ENCODE results near the gene CYP2A13.
"Not testable (repeated sequence)": the region's sequence is repeated elsewhere in the genome, so short reads cannot be mapped to it uniquely, and the experiment has no call there.

Gene CYP2A13, protein sequence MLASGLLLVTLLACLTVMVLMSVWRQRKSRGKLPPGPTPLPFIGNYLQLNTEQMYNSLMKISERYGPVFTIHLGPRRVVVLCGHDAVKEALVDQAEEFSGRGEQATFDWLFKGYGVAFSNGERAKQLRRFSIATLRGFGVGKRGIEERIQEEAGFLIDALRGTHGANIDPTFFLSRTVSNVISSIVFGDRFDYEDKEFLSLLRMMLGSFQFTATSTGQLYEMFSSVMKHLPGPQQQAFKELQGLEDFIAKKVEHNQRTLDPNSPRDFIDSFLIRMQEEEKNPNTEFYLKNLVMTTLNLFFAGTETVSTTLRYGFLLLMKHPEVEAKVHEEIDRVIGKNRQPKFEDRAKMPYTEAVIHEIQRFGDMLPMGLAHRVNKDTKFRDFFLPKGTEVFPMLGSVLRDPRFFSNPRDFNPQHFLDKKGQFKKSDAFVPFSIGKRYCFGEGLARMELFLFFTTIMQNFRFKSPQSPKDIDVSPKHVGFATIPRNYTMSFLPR

DNA sequence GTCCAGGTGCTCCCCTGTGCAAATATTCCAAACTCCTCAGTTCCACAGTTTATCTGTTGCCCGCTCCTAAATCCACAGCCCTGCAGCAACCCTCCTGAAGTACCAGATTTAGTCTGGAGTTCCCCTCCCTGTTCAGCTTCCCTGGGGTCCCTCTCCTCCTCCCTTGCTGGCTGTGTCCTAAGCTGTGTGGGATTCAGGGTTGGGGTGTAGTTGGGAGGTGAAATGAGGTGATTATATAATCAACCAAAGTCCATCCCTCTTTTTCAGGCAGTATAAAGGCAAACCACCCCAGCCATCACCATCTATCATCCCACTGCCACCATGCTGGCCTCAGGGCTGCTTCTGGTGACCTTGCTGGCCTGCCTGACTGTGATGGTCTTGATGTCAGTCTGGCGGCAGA is at the start of gene CYP2A13:
Gene CYP2A13, plus strand, starts transcription at position 301 of the 400 bp plus-strand sequence. Its CDS starts 21 bp downstream, at position 322.
- DNase-seq = no peak

DNA sequence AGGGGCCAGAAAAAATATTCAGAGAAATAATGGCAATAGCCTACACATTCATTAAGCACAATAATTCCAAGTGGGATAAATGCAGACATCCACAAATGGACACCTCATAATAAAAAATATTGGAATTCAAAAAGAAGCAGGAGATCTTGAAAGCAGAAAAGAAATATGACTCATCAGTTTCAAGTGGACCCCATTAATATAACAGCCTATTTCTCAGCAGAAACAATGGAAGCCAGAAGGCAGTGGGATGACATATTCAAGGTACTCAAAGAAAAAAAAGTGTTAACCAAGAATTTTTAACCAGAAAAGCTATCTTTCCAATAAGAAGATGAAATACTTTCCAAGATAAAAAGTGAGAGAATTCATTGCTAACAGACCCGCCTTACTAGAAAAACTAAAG is 48.4 kb upstream of the CYP2A13 start:
- DNase-seq = no peak

DNA sequence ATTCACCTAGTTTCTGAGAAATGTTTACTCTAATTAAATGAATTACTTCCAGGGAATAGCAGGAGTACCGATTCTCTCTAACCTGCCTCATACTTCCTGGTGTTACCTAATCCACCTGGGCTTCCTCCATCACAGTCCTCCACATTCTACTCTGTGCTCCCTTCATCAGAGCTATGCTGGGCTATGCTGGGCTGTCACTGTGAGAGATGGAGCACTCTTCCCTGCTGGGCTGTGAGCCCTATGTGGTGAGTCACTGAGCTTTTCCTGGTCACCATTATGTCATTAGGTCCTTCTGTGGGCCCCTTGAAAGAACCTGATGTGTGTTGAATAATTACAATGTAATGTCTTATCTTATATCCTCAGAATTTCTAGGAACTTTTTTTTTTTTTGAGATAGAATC is 43.2 kb upstream of the CYP2A13 start:
- not testable (repeated sequence) for DNase-seq

DNA sequence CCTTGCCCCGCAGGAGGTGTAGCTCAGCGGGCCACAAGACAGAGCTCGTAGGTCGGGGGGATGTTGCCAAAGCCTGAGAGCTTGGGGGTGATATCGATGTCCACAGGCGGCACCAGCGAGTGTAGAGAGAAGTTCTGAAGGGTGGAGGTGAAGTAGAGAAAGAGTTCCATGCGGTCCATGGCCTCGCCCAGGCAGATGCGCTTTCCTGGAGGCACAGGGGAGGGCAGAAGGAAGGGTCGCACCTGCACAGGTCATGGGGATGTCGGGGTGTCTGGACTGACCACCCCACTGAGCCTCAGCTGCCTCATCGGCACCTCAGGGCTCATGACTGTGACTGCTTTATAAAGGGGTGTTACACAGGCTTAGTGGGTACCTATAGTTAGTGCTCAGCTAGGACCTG is 37.8 kb upstream of the CYP2A13 start:
- DNase-seq = no peak

DNA sequence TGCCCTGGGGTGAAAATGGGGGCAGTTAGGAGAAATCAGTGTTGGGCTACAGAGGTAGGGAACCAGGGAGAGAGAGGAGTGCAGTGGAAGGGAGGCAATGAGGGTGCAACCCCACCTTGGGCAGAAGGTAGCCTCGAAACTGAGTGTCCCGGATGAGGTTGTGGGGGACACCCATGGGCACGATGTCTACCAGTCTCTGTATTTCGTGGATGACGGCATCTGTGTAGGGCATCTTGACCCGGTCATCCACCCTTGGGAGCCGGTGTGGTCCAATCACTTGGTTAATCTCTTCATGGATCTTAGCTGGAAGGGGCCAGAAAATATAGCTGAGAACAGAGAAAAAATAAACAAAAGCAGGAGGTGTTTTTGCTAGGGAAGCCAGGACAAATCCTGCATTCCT is 36.1 kb upstream of the CYP2A13 start:
- not testable (repeated sequence) for DNase-seq

DNA sequence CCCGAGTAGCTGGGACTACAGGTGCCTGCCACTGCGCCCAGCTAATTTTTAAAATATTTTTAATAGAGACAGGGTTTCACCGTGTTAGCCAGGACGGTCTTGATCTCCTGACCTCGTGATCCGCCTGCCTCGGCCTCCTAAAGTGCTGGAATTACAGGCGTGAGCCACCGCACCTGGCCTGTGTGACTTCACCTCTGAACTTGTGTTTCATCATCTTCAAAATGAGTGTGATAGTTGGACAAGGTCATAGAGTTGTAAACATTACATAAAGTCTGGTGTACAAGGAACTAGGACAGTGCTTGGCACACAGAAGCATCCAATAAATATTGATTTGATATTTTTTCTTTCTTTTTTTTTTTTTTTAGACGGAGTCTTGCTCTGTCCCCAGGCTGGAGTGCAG is 34.9 kb upstream of the CYP2A13 start:
- DNase-seq = not testable (repeated sequence)

DNA sequence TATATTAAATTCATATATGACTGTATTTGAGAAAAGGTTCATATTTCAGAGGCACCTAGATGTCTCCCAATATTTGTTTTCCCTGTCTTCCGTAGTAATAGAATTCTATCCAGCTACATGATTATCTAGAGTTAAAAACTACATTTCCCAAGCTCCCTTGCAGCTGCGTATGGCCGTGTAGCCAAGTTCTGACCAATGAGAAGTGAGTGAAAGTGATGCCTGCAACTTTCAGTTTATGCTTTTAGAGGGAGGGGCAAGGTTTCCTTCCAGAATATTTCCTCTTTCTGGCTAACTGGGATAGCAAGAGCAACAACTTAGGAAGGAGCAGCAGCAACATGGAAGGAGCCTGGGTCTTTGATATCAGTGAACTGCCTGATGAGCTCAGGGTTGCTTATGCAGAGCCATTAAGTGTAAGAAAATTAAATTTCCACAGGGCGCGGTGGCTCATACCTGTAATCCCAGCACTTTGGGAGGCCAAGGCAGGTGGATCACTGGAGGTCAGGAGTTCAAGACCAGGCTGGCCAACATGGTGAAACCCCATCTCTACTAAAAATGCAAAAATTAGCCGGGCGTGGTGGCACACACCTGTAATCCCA is 23.2 kb upstream of the CYP2A13 start:
- DNase-seq = no peak

DNA sequence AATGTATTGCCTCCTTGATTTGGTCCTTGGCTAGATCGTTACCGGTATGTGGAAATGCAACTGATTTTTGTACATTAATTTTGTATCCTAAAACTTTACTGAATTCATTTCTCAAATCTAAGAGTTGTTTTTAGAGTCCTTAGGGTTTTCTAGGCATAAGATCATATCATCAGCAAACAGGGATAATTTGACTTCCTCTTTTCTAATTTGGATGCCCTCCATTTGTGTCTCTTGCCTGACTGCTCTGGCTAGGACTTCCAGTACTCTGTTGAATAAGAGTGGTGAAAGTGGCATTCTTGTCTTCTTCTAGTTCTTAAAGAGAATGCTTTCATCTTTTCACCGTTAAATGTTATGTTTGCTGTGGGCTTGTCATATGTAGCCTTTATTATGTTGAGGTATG is 12.0 kb upstream of the CYP2A13 start:
- no peak for DNase-seq

DNA sequence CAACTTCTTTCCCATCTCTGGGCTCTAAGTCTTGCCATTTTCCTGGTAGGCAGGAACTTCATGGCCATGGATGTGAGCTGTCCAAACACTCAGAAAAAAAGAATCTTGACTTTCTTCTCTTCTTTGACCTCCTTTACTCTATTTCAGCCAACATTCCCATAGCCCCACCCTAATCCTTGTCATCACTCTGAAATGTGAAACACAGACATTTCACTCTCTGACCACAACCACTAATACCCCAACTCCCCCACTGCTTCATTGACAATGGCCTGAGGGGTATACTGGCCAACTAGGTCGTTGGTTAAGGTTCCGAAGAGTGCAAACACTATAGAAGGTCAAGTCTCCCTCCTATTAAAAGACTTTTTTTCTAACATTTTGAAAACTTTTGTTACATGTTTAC is 4.7 kb upstream of the CYP2A13 start:
- no peak for DNase-seq

DNA sequence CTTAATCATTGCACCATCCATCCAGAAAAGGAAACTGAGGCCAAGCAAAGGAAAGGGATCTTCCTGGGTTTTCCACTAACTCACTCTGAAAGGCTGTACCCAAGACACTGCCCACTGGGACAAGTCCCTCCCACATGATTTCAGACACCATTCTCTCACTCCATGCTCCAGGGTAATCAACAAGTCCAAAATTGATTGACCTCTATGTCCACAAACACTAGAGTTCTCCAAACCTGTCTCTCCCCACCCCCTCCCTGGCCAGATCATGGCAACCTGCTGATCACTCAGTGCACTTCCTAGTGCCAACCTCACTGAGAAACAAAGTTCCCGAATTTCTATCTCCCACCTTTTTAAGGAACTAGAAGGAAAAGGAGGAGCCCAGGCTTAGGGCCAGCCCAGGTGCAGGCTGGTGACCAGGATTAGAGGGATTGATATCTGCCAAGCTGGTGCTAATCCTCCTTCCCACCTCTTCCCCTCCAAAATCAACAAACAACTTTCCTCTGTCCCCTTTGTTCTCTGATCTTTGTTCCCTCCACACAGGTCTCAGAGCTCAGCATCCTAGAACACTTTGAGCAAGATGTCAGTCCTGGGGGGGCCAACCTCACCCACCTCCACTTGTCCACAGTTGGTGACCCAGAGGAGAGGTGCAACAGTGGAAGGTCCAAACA is 2.4 kb upstream of the CYP2A13 start:
- no peak for DNase-seq

DNA sequence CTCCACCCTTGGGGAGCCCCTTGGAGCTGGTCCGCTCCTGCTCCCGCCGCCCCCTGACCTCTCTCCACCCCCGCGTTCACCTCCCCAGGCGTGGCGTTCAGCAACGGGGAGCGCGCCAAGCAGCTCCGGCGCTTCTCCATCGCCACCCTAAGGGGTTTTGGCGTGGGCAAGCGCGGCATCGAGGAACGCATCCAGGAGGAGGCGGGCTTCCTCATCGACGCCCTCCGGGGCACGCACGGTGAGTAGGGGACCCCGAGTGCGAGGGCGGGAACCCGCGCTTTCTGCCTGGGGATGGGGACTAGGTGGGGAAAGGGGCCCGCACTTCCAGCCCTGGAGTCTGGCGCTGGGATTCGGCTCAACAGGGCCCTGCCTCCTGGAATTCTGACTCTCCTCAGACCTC is 1.7 kb downstream of the CYP2A13 start:
- no peak for DNase-seq

DNA sequence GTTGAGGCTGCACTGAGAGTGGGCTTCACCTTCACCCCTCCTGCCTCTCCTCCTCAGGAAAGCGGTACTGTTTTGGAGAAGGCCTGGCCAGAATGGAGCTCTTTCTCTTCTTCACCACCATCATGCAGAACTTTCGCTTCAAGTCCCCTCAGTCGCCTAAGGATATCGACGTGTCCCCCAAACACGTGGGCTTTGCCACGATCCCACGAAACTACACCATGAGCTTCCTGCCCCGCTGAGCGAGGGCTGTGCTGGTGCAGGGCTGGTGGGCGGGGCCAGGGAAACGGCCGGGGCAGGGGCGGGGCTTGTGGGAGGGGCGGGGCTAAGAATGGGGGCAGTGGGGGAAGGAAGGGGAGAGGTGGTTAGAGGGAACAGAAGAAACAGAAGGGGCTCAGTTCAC is 7.5 kb downstream of the CYP2A13 start:
- DNase-seq = no peak

DNA sequence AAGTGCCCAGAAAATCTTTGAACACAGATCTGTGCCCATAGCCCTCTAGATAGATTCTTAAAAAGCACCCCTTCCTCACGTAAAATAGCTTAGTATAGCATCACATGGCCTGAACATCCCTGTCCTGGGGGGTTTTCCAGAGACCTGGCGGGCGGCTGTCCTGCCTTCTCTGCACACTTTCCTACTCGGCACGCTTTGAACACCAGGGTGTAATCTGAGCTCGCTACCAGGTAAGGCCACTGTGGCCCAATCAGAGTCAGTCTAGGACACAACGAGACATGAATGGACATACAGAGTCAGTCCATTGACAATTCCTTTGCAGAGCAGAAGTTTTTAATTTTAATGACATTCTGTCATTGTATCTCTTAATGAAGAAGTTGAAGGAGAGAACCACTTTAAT is 8.1 kb downstream of the CYP2A13 start:
- DNase-seq = no peak

DNA sequence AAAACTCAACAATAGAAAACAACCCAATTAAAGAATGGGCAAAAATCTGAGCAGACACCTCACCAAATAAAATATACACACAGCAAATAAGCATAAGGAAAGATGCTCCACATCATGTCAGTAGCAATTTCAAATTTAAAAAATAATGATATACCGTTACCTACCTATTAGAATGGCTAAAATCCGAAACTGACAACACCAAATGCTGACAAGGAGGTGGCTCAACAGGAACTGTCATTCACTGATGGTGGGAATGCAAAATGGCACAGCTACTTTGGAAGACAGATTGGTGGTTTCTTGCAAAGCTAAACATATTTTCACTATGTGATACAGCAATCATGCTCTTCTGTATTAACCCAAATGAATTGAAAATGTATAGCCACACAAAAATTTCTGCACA is 9.1 kb downstream of the CYP2A13 start:
- DNase-seq = no peak

DNA sequence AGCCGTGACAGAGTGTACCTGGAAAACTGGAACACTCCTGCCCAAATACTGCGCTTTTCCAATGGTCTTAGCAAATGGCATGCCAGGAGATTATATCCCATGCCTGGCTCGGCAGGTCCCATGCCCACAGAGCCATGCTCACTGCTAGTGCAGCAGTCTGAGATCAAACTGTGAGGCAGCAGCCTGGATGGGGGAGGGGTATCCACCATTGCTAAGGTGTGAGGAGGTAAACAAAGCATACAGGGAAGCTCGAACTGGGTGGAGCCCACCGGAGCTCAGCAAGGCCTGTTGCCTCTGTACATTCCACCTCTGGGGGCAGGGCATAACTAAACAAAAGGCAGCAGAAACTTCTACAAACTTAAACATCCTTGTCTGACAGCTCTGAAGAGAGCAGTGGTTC is 10.5 kb downstream of the CYP2A13 start:
- no peak for DNase-seq

DNA sequence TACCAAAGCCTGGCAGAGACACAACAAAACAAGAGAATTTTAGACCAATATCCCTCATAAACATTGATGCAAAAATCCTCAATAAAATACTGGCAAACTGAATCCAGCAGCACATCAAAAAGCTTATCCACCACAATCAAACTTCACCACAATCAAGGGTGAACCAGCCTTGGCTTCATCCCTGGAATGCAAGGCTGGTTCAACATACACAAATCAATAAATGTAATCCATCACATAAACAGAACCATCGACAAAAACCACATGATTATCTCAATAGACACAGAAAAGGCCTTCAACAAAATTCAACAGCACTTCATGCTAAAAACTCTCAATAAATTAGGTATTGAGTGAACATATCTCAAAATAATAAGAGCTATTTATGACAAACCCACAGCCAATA is 14.0 kb downstream of the CYP2A13 start:
- DNase-seq = not testable (repeated sequence)

DNA sequence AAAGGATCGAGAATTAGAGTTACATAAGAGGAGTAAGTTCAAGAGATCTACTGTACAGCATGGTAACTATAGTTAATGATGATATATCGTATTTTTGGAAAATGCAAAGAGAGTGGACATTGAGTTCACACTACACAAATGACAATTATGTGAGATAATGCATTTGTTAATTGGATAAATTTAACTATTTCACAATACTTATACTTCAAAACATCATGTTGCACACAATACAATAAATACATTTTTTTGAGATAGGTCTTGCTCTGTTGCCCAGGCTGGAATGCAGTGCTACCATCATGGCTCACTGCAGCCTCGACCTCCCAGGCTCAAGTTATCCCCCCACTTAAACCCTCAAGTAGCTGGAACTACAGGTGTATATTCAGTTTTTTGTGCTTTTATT is 17.9 kb downstream of the CYP2A13 start:
- no peak for DNase-seq

DNA sequence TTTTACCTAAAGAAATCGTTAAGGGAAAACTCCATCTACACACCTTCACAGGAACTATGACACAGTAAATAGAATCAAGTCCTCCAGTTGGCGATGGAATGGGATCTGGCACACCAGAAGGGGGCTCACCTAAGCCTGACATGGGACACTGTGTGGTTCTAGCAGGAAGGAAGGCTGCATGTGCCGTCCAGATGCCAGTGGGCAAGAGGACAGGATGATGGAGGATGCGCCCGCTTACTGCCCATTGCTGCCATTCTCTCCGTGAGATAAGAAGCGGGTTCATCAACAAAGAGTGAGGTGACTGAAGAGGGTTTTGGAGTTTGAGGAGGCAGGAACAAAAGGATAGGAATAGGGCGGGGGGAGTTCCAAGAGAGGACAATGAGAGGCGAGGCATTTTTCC is 23.0 kb downstream of the CYP2A13 start:
- no peak for DNase-seq

DNA sequence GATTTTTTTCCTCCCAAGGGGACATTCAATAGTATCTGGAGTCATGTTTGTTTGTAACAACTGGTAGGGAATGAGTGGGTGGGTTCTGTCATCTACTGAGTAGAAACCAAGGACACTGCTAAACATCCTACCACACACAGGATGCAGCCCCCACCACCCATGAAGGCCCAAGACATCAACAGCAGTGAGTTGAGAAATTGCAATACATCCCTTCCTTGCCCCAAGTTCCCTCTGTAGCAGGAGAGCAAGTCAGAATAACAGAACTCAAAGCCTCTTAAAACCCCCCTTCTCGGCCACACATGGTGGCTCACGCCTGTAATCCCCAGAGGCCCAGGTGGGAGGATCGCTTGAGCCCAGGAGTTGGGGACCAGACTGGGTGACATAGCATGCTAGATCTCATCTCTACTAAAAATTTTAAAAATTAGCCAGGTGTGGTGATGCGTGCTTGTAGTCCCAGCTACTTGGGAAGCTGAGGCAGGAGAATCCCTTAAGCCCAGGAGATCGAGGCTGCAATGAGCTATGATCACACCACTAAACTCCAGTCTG is 23.6 kb downstream of the CYP2A13 start:
- no peak for DNase-seq

DNA sequence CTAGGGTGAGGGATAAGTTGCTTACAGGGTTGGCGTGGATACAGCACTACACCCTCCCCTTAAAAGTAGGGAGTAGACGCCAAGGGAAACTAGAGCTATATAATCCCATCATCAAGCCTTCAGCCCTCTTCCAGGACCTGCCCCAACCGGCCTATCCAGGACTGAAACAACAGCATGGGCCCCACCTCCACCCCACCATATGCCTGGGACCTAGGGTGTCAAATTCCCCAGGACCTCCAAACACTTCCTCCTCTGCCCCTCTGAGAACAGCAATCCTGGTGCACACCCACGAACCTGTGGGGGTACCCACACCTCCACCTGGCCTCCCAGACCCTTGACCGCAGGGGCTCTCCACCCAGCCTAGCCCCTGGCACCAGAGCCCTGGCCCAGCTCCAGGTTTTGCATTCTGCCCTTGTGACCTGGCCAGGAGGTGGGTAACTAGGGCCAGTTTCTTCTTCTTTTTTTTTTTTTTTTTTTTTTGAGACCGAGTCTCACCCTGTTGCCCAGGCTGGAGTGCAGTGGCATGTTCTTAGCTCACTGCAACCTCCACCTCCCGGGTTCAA is 24.6 kb downstream of the CYP2A13 start:
- no peak for DNase-seq

DNA sequence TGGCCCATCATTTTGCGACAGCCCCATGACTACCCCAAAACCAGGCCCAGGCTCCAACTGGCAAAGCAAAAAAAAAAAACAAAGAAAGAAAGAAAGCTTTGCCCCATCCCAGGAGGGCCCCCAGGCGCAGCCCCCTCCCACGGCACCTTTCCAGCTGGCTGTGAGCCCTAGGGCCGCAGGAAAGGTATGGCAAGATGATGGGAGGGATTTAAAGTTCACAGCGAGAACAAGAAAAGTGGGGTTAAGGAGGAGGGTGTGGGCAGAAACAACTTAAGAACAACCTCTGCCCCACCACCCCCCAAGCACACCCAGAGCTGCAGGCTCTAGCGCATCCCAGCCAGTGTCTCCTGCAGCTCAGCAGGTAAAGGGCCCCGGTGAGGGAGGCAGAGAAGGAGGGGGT is 25.9 kb downstream of the CYP2A13 start, which contains the start of gene CYP2F1:
Gene CYP2F1, plus strand, starts transcription at position 301 of the 400 bp plus-strand sequence. CDS start 1,757 bp downstream, outside the sequence.
- DNase-seq = no peak

DNA sequence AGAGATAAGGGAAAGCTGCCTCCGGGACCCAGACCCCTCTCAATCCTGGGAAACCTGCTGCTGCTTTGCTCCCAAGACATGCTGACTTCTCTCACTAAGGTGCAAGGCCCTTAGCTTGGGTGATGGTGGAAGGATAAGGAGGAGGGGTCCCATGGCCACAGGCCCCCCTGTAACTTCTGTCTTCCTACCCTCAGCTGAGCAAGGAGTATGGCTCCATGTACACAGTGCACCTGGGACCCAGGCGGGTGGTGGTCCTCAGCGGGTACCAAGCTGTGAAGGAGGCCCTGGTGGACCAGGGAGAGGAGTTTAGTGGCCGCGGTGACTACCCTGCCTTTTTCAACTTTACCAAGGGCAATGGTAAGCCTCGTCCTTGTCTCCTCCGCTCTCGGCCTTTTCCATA is 28.0 kb downstream of the CYP2A13 start:
- DNase-seq = no peak
